PC-9 (cell line): ENCODE results near the gene LRRC37A2.
"Not testable (repeated sequence)": the region's sequence is repeated elsewhere in the genome, so short reads cannot be mapped to it uniquely, and the experiment has no call there.

Experiments
- CTCF ChIP-seq: fragments of 200-600 bp; sonication (generic); conservative IDR thresholded peaks from 2 replicates; pipeline ENCODE4 v1.6.1; 2017; ENCODE audit warnings: mixed run types, antibody characterized with exemption, mild to moderate bottlenecking, moderate library complexity
- EZH2 ChIP-seq: fragments of 200-600 bp; sonication (generic); IDR thresholded peaks from 2 replicates; pipeline ENCODE4 v1.8.0; 2017; ENCODE audit warnings: antibody characterized with exemption, low read depth

- TF ChIP-seq CTCF, EZH2: not testable (repeated sequence)
Observed at GRCh38 chr17:46534716-46535115, 22.4 kb downstream of the LRRC37A2 start.
